NCI-H460 (cell line): Measurements from ENCODE around the gene TMCC2. TPM values are rescaled to one million over a fixed set of nuclear protein-coding genes. Genes with fewer than 3 reads are reported as not detected.
"Not testable (repeated sequence)": the region's sequence is repeated elsewhere in the genome, so short reads cannot be mapped to it uniquely, and the experiment has no call there.

ENCODE experiments used
- DNase-seq: peaks from one replicate; pipeline ENCODE4 v3.0.0-alpha.2; 2016; ENCODE audit warnings: low read depth; ENCODE audit errors: extremely low read depth
- polyA plus RNA-seq: library from polyadenylated mRNA; depleted of rRNA; stranded (reverse); fragments of >200 nt; gene quantifications from 2 replicates; pipeline ENCODE4 v1.2.3, GENCODE V29; 2014; cell fraction: nucleus; rRNA removed
- total RNA-seq: library from RNA; depleted of rRNA; stranded (reverse); fragments of >200 nt; shearing (Covaris generic); gene quantifications from 2 replicates; pipeline ENCODE4 v1.2.3, GENCODE V29; 2014; rRNA removed

TMCC2 gene
- 1.5 and 1.8 TPM in 2 replicates for total RNA-seq
- 1.7 and 4.0 TPM in 2 replicates for polyA plus RNA-seq

- peak; percentile 74 for DNase-seq
Measured at GRCh38 chr1:205227584-205228013, at the start of gene TMCC2. TSS of gene TMCC2 (plus strand) at chr1:205227946. CDS start at chr1:205228565, 619 bp downstream.

- no peak for DNase-seq
Measured at GRCh38 chr1:205179842-205180241, 47.9 kb upstream of the TMCC2 start.

GRCh38 chr1:205180331-205180730, 47.4 kb upstream of the TMCC2 start:
- DNase-seq = not testable (repeated sequence)

- DNase-seq = no peak
Measured at GRCh38 chr1:205182930-205183329, 44.8 kb upstream of the TMCC2 start.

- no peak for DNase-seq
Measured at GRCh38 chr1:205183676-205184335, 43.9 kb upstream of the TMCC2 start.

GRCh38 chr1:205186191-205186590, 41.6 kb upstream of the TMCC2 start:
- no peak for DNase-seq

- DNase-seq = no peak
Measured at GRCh38 chr1:205187420-205187819, 40.3 kb upstream of the TMCC2 start.

- no peak for DNase-seq
Measured at GRCh38 chr1:205188098-205188497, 39.6 kb upstream of the TMCC2 start.

- DNase-seq = no peak
Measured at GRCh38 chr1:205188596-205188995, 39.1 kb upstream of the TMCC2 start.

- no peak for DNase-seq
Measured at GRCh38 chr1:205189131-205189530, 38.6 kb upstream of the TMCC2 start.

- no peak for DNase-seq
Measured at GRCh38 chr1:205190845-205191577, 36.7 kb upstream of the TMCC2 start.

- no peak for DNase-seq
Measured at GRCh38 chr1:205191622-205192021, 36.1 kb upstream of the TMCC2 start.

GRCh38 chr1:205192287-205192686, 35.5 kb upstream of the TMCC2 start:
- no peak for DNase-seq

GRCh38 chr1:205199090-205199930, 28.4 kb upstream of the TMCC2 start:
- no peak for DNase-seq

GRCh38 chr1:205199931-205200299, 27.8 kb upstream of the TMCC2 start:
- no peak for DNase-seq

GRCh38 chr1:205204552-205204951, 23.2 kb upstream of the TMCC2 start:
- DNase-seq = no peak

GRCh38 chr1:205205055-205205454, 22.7 kb upstream of the TMCC2 start:
- DNase-seq = no peak

GRCh38 chr1:205208811-205209210, 18.9 kb upstream of the TMCC2 start:
- DNase-seq = no peak

- no peak for DNase-seq
Measured at GRCh38 chr1:205210756-205211168, 17.0 kb upstream of the TMCC2 start.

- peak; percentile 96 for DNase-seq
Measured at GRCh38 chr1:205211169-205211838, 16.4 kb upstream of the TMCC2 start, which contains the start of gene DSTYK. TSS of gene DSTYK (minus strand) at chr1:205211702. CDS start at chr1:205211535, 167 bp downstream.
